Aorta (tissue), 5 donors: ENCODE results near the gene CCDC124. TPM values are rescaled to one million over a fixed set of nuclear protein-coding genes. Genes with fewer than 3 reads are reported as not detected.
A peak's percentile ranks its signal among the peaks of the same experiment; 100 is the strongest.
"Not testable (repeated sequence)": the region's sequence is repeated elsewhere in the genome, so short reads cannot be mapped to it uniquely, and the experiment has no call there.

Source experiments
- ATAC-seq: fragments of 200-7000 bp; cut with Tn5 transposase; one replicate; pipeline ENCODE4 v1.9.1; 2022; ENCODE audit warnings: moderate library complexity; ENCODE audit not compliant: low FRiP score
- DNase-seq, 2 donors: peaks; one replicate each; pipeline ENCODE4 v3.0.0-alpha.2; 2020
- H3K27ac ChIP-seq, 2 donors: one replicate each; pipeline ENCODE4 v1.5.1; 2013; ENCODE audit warnings: low read length in 2 of 2, mild to moderate bottlenecking in 2 of 2, moderate library complexity in 2 of 2, control low read depth in 1 of 2, inconsistent platforms in 1 of 2, low read depth in 1 of 2
- H3K27me3 ChIP-seq, 2 donors: one replicate each; pipeline ENCODE4 v1.6.1; 2013; ENCODE audit warnings: control low read depth in 1 of 2, low read length in 1 of 2, mild to moderate bottlenecking in 1 of 2, moderate library complexity in 1 of 2; ENCODE audit not compliant: insufficient read depth in 2 of 2, control insufficient read depth in 1 of 2
- H3K36me3 ChIP-seq, 2 donors: one replicate each; pipeline ENCODE4 v1.6.1; 2013; ENCODE audit warnings: control low read depth in 1 of 2, low read length in 1 of 2, mild to moderate bottlenecking in 1 of 2; ENCODE audit not compliant: insufficient read depth in 2 of 2, control insufficient read depth in 1 of 2
- H3K4me1 ChIP-seq, 2 donors: one replicate each; pipeline ENCODE4 v1.6.1; 2013; ENCODE audit warnings: low read length in 2 of 2, control low read depth in 1 of 2, mild to moderate bottlenecking in 1 of 2, moderate library complexity in 1 of 2; ENCODE audit not compliant: insufficient read depth in 2 of 2, control insufficient read depth in 1 of 2
- H3K4me3 ChIP-seq, 2 donors: one replicate each; pipeline ENCODE4 v1.5.1; 2013; ENCODE audit warnings: low read length in 2 of 2, control low read depth in 1 of 2, mild to moderate bottlenecking in 1 of 2
- H3K9me3 ChIP-seq: one replicate; pipeline ENCODE4 v1.6.1; 2013; ENCODE audit warnings: mild to moderate bottlenecking, low read length; ENCODE audit not compliant: control insufficient read depth
- WGBS, 2 donors: extraction: QIAGEN DNeasy Blood & Tissue Kit; methylation state at CpG; one replicate each; pipeline ENCODE4 v1.1.7; 2013; 5-methylcytosine and 5-hydroxymethylcytosine counted together
- intact Hi-C, 2 donors: fragments of 100-400 bp; cut with DNase I; formaldehyde crosslinking; loops; one replicate each; pipeline versions ENCODE4 v1.14.2 to v1.15.0; 2022
- long read RNA-seq, 2 donors: library from polyadenylated mRNA; unstranded; transcript quantifications; one replicate each; pipeline ENCODE4 v2.0.0, GENCODE V29; 2020 to 2021
- polyA plus RNA-seq, 2 donors: library from polyadenylated mRNA; stranded (reverse); fragments of 200-250 nt; gene quantifications; one replicate each; pipeline ENCODE4 v1.2.3, GENCODE V29; 2013
- total RNA-seq, 2 donors: library from RNA; stranded (reverse); fragmentation: NEBNext Ultra II Directional; extraction: Animal tissue kit (Norgen Biotek cat#: 25700); gene quantifications; one replicate each; pipeline ENCODE4 v1.2.1, GENCODE V29; 2021
- donor health status: healthy with polysubstance abuse.
- donor health status: Bipolar disorder and iron deficiency.
- donor health status: DM: no; HTN: no; CAD: no.
- donor health status: DM: no; HTN: no; CAD: no.
- donor health status: DM: yes; HTN: yes; CAD: no.

The CCDC124 gene
- 10 to 100 TPM; 48.9 to 58.7 TPM for total RNA-seq
- polyA plus RNA-seq, result 100 to 1,000 TPM; 123 to 162 TPM
- long read RNA-seq, donor 1, transcript CCDC124-201 (5 exons, 938 nt), result major isoform, 48 of 68 reads
- long read RNA-seq, donor 1, partial matches to known transcripts, result 16 of 68 reads
- long read RNA-seq, donor 1, other reads (novel, unspliced or antisense), result 3 of 68 reads
- long read RNA-seq, donor 2, transcript CCDC124-201 (5 exons, 938 nt), result major isoform, 23 of 30 reads
- long read RNA-seq, donor 2, partial matches to known transcripts, result 3 of 30 reads
- long read RNA-seq, donor 2, other reads (novel, unspliced or antisense), result 2 of 30 reads

DNA sequence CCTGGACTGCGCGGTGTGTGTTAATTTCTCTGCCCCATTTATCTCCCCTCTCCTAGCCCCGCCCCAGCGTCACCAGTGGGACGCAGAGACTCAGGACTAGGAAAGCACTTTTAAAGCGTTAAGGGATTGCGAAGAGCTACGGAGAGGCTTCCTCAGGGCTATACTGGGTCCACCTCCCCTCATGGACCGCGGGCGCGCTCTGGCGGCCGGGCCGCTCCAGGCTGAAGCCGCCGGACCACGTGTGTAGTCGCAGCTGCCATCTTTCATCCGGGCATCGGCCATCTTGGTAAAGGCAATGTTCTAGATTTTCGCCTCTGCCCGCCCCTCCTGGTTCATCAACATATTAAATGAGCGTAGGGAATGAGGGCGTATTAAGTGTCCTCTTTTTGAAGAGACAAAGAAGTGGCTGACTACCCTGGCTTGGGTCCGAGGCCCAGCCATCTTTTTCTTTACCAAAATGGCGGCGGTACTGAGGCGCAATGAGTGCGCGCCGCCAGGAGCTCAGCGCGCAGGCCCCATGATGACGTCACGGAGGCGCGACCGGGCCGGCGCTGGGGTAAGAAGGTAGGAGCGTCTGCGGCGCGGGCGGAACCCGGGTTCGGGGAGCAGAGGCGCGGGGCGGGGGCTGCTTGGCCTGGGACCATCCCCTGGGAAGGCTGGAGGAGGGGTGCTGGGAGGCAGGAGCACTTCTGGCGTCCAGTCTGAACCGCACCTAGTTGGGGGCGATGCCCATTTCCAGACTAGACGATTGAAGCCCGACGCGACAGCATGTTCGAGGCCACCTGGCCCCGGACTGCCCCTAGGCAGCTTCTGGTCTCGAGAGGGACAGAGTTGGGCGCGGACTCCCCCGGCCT lies at the start of gene CCDC124:
TSS of gene CCDC124 (plus strand) at position 531 of the 854 bp plus-strand sequence. CDS start 3,406 bp downstream, outside the sequence.
- WGBS, 2 donors, result 0 to 1% methylated on average over 64 of the region's 64 CpGs
- peak; percentile 93 to 97 for DNase-seq
- Histone ChIP-seq H3K4me3 (peak within 1 kb of the TSS; percentile 9 to 70), H3K36me3 (no peaks in the 10 kb centered on the region), H3K27ac (peak within 1 kb of the TSS in 1 of 2 donors; percentile 33), H3K4me1 (no peaks in the 10 kb centered on the region), H3K9me3 (no peaks in the 10 kb centered on the region), H3K27me3 (no peaks in the 10 kb centered on the region)
- peak; percentile 97 for ATAC-seq
- intact Hi-C loops, result loop anchor here in 1 of 2 donors (2.0 kb wide), 1 partner anchor 74 kb away; the partner anchor contains the start of gene RPL18A

DNA sequence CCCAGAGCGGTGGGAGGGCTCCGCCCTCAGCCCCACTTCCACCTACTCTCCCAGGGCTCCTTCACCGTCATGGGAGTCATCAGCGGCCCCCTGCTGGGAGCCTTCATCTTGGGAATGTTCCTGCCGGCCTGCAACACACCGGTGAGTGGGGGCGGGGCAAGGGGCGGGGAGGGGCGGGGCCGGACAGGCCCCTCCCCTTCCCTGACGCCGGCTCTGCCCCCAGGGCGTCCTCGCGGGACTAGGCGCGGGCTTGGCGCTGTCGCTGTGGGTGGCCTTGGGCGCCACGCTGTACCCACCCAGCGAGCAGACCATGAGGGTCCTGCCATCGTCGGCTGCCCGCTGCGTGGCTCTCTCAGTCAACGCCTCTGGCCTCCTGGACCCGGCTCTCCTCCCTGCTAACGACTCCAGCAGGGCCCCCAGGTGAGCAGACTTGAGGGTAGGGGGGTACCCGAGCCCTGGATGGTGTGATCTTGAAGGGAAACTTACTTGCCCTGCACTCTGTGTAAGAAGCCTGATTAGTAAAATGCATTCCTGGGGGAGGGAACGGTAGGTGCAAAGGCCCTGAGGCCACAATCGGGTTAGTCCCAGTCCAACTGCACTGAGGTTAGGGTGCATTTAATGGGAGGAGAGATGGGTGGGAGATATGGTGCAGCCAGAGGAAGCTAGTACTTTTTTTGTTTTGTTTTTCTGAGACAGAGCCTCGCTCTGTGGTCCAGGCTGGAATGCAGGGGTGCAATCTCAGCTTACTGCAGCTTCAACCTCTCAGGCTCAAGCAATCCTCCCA lies 49.0 kb upstream of the CCDC124 start:
- Histone ChIP-seq H3K4me3 (no peak overlapping the region), H3K9me3 (no peaks in the 10 kb centered on the region), H3K27me3 (peaks cover 0 to 2% of the 10 kb centered on the region in 2 donors), H3K4me1 (no peaks in the 10 kb centered on the region), H3K36me3 (no peaks in the 10 kb centered on the region), H3K27ac (no peak overlapping the region)
- no peak for DNase-seq
- no peak for ATAC-seq
- WGBS, 2 donors, result 71 to 73% methylated on average over 26 to 33 of the region's 33 CpGs
- intact Hi-C loops, result no loop called here

GRCh38 chr19:17886515-17886914 lies 46.3 kb upstream of the CCDC124 start:
- H3K27me3 ChIP-seq, result peaks cover 0 to 2% of the 10 kb centered on the region in 2 donors
- H3K36me3 ChIP-seq, result no peaks in the 10 kb centered on the region
- ATAC-seq, result no peak

GRCh38 chr19:17887221-17887620 lies 45.6 kb upstream of the CCDC124 start:
- 79 to 84% methylated on average over 4 of the region's 4 CpGs for WGBS, 2 donors
- H3K4me1 ChIP-seq, intact Hi-C loops: not testable (repeated sequence)

More at GRCh38 chr19:17886515-17886914, 46.3 kb upstream of the CCDC124 start:
- intact Hi-C loops, result no loop called here
- WGBS, 2 donors, result 72 to 74% methylated on average over 7 of the region's 7 CpGs
- DNase-seq, result no peak
- Histone ChIP-seq H3K4me1 (no peaks in the 10 kb centered on the region), H3K9me3 (no peaks in the 10 kb centered on the region), H3K27ac (no peak overlapping the region), H3K4me3 (no peak overlapping the region)

DNA sequence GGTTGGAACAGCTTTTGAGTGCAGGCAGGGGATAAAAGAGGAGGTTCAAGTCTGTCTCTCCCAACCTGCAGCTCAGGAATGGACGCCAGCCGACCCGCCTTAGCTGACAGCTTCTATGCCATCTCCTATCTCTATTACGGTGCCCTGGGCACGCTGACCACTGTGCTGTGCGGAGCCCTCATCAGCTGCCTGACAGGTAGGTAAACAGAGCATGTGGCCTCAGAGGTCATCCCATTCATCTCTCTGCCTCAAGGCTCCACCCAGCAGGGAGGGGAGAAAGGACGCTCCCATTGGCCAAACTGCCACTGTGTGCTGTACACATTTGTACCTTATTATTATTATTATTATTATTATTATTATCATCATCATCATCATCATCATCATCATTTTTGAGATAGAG lies 44.6 kb upstream of the CCDC124 start:
- no peak overlapping the region for H3K4me3 ChIP-seq
- no peak overlapping the region for H3K27ac ChIP-seq
- ATAC-seq (no peak), DNase-seq (no peak)
- no peaks in the 10 kb centered on the region for H3K9me3 ChIP-seq
- H3K4me1 ChIP-seq, result no peaks in the 10 kb centered on the region
- H3K36me3 ChIP-seq, result no peaks in the 10 kb centered on the region
- WGBS, 2 donors, result 73 to 74% methylated on average over 7 of the region's 7 CpGs
- intact Hi-C loops, result no loop called here
- H3K27me3 ChIP-seq, result peaks cover 0 to 2% of the 10 kb centered on the region in 2 donors

More at GRCh38 chr19:17887221-17887620, 45.6 kb upstream of the CCDC124 start:
- not testable (repeated sequence) for H3K4me3 ChIP-seq, DNase-seq, H3K27ac ChIP-seq, H3K9me3 ChIP-seq, H3K27me3 ChIP-seq, ATAC-seq, H3K36me3 ChIP-seq

- no peak for ATAC-seq
- H3K4me1 ChIP-seq, result no peaks in the 10 kb centered on the region
- H3K36me3 ChIP-seq, result no peaks in the 10 kb centered on the region
- peaks cover 0 to 2% of the 10 kb centered on the region in 2 donors for H3K27me3 ChIP-seq
- no peak overlapping the region for H3K4me3 ChIP-seq
- no peak overlapping the region for H3K27ac ChIP-seq
- 18 to 19% methylated on average over 18 of the region's 18 CpGs for WGBS, 2 donors
- no peak for DNase-seq
- intact Hi-C loops, result no loop called here
- H3K9me3 ChIP-seq, result no peaks in the 10 kb centered on the region
These were observed 43.1 kb upstream of the CCDC124 start for GRCh38 chr19:17889609-17890214.

DNA sequence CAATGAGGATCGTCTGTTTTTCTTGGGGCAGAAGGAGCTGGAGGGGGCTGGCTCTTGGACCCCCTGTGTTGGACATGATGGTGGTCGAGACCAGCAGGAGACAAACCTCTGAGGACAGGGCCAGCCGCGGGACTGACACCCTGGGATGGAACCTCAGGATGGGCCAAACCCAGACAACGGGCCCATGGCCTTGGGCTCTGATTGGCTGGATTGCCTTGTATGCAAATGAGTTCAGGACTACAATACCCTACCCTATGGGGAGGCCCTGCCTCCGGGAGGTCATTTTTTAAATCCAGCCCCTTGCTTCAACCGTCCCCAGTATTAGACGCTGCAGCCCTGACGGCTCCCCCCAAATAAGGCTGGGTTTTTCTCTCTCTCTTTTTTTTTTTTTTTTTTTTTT lies 39.0 kb upstream of the CCDC124 start:
- 74% methylated on average over 9 of the region's 9 CpGs for WGBS, 2 donors
- H3K36me3 ChIP-seq, result no peaks in the 10 kb centered on the region
- no peak overlapping the region for H3K27ac ChIP-seq
- ATAC-seq, result no peak
- no peak overlapping the region for H3K4me3 ChIP-seq
- no peaks in the 10 kb centered on the region for H3K27me3 ChIP-seq
- H3K9me3 ChIP-seq, result no peaks in the 10 kb centered on the region
- no peaks in the 10 kb centered on the region for H3K4me1 ChIP-seq
- DNase-seq, result no peak
- intact Hi-C loops, result no loop called here

DNA sequence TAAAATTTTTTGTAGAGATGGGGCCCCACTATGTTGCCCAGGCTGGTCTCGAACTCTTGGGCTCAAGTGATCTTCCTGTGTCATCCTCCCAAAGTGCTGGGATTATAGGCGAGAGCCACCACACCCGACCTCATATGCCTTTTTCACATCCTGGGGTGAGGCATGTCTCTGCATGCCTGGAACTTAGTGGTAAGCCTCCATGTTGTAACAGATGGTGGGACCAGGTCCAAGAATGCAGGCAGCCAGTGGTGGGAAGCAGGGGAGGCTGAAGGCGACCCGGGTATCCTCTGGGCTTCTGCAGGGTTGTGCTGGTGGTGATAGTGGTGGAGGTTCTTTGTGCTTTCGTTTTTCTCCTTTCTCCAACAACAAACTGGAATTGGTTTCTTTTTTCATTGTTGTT lies 30.1 kb upstream of the CCDC124 start:
- no peak for DNase-seq
- no peak for ATAC-seq
- Histone ChIP-seq H3K27me3 (no peaks in the 10 kb centered on the region), H3K27ac (no peak overlapping the region), H3K36me3 (no peaks in the 10 kb centered on the region), H3K4me3 (no peak overlapping the region), H3K4me1 (no peaks in the 10 kb centered on the region), H3K9me3 (no peaks in the 10 kb centered on the region)
- intact Hi-C loops, result no loop called here
- WGBS, 2 donors, result 56 to 65% methylated on average over 6 of the region's 6 CpGs
